ENCODE results near the gene HIF1A.
"Not testable (repeated sequence)": the region's sequence is repeated elsewhere in the genome, so short reads cannot be mapped to it uniquely, and the experiment has no call there.

Gene HIF1A

GRCh38 chr14:61750708-61751474, 55.6 kb downstream of the HIF1A start:
- peak; percentile 84 for DNase-seq

DNA sequence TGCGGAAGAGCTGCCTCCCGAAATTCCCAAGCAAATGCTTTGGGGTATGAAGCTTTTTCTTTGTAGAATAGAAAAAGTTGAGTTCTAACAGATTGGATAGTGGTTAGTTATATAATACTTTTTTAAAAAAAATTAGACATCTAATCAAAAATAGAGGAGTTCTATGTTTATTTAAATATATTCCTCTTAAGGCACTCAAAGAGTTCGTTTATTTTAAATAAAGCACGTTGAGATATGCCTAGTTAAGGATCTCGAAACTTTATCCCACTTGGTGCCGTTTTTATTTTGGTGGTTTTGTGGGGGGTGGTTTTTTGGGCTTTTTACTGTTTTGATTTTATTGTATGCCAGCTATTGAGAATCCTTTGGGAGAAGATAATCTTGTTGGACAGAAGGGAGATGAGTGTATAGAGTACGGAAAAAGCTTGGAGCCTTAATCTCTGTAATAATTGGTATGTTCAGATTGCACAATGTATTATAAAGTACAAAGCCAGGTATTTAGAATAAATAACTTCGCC, 56.2 kb downstream of the HIF1A start:
- no peak for DNase-seq

- DNase-seq: no peak
These were observed 57.3 kb downstream of the HIF1A start for GRCh38 chr14:61752626-61753025.

DNA sequence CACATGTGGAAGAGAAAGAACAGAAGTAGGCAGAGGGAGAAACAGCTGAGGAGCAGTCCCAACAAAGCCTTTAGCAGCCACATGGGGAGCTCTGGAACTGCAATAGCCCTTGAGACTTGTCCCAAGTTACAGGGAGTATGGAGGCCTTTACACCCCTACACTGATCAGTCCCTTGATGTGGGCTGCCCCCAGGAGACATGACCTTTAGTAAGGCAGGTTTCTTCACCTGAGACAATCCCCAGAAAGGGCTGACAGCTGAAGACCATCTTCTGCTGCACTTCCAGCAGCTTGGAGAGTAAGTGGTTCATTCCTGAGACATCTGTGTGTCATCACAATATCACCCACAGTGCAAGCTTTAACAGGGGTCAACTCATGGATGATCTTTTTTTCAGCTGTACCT, 58.3 kb downstream of the HIF1A start:
- DNase-seq: no peak

GRCh38 chr14:61754627-61755381, 59.5 kb downstream of the HIF1A start:
- no peak for DNase-seq

GRCh38 chr14:61755382-61755742, 60.0 kb downstream of the HIF1A start:
- DNase-seq: not testable (repeated sequence)

DNA sequence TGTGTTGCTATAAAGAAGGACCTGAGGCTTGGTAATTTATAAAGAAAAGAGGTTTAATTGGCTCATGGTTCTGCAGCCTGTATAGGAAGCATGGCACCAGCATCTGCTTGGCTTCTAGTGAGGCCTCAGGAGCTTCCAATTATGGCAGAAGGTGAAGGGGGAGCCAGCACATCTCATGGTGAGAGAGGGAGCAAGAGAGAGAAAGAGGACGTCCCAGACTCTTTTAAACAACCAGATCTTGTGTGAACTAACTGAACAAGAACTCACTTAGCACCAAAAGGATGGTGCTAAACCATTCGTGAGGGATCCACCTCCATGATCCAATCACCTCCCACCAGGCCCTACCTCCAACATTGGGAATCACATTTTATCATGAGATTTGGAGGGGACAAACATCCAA, 60.8 kb downstream of the HIF1A start:
- DNase-seq: no peak

DNA sequence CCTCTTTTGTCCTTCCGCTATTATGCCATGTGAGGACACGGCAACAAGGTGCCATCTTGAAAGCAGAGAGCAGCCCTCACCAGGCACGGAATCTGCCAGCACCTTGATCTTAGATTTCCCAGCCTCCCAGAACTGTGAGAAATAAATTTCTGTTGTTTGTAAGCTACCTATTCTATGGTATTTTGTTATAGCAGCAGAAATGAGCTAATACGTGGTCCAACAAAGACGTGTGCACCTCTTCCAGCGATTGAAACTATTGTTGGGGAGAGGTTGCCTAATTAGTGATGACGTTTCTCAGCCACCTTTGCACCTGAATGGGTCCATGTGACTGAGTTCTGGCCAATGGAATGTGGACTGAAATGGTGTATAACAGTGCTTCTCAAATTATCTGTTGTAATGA, 64.6 kb downstream of the HIF1A start:
- DNase-seq: no peak

DNA sequence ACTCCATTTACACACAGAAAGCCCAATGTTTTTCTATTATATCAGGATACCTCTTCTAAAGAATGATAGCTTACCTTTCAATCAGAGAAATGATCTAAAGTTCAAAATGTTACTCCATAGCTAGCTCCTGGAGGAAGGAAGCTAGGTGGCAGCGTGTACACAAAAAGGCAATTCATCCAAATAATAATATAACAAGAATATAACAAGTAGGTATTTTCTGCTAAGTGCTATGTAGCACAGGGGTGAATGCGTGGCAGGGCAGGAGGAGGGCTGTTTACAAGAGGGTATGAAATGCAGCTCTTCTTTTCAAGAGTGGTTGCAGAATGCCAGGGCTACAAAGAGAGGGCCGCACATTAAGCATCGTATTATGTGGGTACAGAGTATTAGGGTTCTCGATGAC, 66.2 kb downstream of the HIF1A start:
- no peak for DNase-seq

DNA sequence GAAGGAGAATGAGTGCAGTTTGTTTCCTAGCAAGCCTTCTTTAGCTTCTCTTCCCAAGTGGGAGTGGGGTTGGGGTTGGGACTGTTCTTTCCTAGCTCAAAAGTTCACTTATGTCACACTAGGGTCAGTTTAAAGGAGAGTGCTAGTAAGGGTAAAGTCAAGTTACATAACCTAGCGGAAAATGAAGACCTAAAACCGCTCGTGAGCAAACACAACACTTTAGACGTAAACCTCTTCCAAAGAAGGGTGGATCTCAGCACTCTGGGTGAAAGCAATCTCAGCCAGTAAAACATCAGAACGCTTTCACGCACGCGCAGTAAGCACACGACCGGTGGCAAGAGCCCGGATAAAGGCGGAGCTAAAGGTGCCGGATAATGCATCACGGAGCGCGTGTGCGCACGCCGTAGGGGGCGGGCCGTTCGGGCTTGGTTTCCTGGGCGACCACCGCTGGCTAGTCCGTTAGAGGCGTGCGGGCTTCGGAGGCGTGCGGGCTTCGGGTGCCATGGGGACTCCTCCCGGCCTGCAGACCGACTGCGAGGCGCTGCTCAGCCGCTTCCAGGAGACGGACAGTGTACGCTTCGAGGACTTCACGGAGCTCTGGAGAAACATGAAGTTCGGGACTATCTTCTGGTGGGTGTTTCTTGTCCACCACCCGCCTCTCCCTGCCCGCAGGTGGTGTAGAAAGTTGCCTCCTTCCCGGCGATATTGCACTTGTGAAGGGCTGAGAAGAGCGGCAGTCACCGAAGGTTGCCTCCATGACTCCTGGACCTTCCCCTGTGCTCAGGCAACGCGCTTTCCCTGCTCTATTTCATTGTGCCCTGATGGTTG, 66.9 kb downstream of the HIF1A start, which contains the start of gene SNAPC1:
SNAPC1 (plus strand) TSS at position 462 of the 828 bp plus-strand sequence; CDS start at position 503, 41 bp downstream.
- peak; percentile 98 for DNase-seq

- no peak for DNase-seq
These were observed 69.2 kb downstream of the HIF1A start for GRCh38 chr14:61764342-61765122.

DNA sequence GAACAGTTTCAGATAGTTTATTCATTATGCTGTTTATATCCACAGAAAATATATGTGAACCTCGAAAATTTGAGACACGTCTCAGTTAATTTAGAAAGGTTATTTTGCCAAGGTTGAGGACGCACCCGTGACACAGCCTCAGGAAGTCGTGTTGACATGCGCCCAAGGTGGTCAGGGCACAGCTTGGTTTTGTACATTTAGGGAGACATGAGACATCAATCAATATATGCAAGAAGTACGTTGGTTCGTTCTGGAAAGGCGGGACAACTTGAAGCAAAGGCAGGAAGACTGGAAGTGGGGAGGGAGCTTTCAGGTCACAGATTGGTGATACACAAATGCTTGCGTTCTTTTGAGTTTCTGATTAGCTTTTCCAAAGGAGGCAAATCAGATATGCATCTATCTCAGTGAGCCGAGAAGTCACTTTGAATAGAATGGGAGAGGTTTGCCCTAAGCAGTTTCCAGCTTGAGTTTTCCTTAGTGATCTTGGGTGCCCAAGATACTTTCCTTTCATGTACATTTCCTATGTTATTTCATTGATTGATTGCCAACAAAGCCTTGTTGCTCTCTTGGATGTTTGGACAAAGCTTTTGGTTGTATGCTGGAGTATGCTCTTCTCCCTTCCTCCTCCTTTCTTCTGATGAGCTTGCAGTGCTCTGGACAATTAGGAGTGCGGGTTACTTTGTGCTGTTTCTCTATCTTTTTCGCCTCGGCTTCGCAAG, 70.1 kb downstream of the HIF1A start:
- DNase-seq: no peak

DNA sequence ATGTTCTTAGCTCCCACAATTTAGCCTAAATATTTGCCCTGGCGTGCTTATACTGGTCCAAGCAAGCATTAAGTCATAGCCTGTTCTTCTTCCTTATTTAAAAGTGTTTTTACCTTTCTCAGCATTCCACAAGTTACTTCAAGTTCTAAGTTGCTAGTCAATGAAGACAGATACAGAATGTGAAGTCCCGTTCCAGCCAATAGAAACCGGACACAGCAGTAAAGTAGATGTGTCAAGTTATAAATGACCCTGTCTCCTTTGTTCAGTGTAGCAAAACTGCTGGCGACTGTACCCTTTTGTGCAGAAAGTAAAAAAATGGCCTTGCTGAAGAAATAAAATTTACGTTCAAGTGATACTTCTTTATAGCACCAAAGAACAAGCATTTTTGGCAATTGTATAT, 70.8 kb downstream of the HIF1A start:
- DNase-seq: no peak

DNA sequence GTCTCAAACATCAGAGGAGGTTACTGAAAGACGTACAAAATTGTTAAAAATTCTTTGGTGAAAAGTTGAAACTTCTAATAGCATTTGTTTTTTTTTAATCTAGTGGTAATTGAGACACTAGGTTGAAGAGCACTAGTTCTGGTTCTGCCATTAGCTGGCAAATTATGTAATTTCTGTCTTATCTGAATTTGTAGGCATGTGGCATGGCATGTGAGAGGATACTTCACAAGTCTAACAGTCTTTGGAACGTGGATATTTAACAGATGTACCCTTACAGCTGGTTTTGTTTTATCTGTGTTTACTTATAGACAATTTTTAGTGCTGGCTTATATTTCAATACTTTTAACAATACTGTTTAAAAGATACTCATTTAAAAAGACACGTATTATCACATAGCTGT, 72.9 kb downstream of the HIF1A start:
- DNase-seq: no peak

DNA sequence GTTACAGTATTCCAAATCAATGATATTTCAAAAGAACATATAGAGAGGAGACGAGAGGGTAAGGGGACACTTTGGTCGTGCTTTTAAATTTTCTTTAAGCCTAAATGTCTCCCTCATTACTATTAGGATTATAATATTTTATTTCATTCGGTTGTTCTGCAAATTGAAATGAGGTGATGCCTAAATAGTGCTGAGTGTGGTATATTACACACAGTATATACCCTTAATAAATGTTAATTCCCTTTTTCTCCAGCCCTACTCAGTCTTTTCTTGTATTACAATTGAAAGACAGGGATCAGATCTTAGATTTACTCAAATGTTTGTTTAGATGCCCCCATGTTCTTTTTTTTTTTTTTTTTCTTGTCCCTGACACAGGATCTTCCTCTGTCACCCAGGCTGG, 74.6 kb downstream of the HIF1A start:
- no peak for DNase-seq

DNA sequence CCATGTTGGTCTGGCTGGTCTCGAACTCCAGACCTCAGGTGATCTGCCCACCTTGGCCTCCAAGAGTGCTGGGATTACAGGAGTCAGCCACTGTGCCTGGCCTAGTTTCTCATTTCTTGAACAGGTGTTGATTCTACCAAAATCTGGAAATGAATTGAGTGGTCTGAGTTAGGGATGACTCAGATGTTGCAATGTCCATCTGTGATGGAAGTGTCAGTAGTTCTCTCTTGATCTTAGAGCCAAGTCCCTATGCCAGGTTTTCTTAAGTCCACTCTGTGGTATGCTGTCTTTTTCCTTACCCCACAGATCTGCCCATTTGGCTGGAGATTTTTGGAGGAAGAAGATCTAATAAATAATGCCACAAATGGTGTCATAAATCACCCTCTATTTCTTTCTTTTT, 79.5 kb downstream of the HIF1A start:
- no peak for DNase-seq

- no peak for DNase-seq
These were observed 84.8 kb downstream of the HIF1A start for GRCh38 chr14:61780125-61780524.

DNA sequence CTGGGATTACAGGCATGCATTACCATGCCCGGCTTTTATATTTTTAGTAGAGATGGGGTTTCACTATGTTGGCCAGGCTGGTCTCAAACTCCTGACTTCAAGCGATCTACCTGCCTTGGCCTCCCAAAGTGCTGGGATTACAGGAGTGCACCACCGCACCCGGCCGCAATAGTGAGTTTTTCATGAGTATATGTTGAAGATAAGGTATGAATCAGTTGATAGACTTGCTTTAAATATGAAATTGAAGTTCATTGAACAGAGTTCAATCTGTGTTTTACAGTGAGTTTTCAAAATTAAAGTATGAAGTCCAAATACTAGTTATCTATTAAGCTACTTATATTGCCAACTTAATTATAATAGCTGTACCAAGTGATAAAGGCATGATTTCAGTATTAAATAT, 102.0 kb downstream of the HIF1A start:
- DNase-seq: no peak
